ENCODE measurements around the gene PCDH8.
"Not testable (repeated sequence)": the region's sequence is repeated elsewhere in the genome, so short reads cannot be mapped to it uniquely, and the experiment has no call there.

The PCDH8 gene

GRCh38 chr13:52850072-52850395, 1.6 kb upstream of the PCDH8 start:
- DNase-seq (ENCODE audit: low read depth) = no peak

DNA sequence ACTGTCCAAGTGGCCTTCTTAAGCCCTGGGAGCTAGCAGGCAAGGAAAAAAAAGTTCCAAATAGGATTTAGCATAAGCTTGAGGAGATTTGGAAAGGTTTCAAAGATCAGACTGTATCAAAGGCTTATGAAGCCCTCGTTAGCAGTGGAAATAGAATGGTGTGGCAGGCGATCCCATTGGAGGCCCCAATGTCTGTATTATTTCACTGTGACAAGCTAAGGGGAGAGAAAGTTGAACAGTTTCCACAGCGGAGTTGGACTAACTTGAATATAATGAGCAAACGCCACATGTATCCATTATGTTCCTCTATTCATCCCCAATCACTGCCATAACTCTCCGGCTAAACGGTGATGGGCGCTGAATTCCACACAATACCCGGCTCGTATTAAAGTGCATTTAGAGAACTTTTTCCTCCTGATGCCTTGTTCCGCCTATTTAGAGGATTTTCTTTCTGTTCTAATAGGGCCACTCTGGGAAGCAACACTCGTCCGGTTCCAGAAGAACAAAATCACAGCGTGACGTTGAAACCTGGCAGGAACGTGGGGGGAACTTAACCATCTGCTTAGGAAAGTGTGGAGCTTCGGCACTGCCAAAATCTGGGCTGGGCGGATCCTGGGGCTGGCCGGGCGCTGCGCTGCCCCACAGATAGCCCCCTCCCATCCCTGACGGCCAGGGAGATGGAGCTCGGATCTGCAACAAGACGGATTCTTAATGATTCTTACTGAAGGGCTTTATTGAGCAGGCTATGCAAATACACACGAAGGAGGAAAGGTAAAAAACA, 1.0 kb upstream of the PCDH8 start:
- DNase-seq (ENCODE audit: low read depth) = no peak

DNA sequence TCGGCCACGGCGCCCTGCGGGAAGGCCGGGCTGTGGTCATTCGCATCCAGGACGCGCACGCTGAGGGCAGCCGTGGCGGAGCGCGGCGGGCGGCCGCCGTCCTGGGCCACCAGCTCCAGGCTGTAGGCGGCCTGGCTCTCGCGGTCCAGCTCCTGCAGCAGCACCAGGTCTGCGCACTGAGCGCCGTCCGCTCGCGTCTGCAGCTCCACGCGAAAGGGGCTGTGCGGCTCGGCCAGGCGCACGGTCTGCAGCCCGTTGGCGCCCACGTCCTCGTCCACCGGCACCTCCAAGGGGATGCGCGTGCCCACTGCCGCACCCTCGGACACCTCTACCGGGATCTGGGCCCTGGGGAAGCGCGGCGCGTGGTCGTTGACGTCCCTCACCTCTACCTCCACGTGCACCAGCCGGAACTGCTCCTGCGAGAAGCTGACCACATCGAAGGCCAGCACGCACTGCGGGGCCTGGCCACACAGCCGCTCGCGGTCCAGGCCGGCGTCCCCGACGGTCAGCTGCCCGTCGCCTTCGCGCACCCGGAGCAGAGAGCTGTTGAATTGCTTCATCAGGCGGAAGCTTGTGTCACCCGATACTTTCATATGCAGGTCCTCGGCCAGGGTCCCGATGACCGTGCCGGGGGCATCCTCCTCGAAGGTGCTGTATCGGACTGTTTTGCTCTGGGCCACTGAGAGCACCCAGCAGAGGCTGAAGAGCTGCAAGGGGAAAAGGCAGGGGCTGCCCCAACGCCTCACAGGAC, 583 bp downstream of the PCDH8 start:
- no peak for DNase-seq (ENCODE audit: low read depth)

DNA sequence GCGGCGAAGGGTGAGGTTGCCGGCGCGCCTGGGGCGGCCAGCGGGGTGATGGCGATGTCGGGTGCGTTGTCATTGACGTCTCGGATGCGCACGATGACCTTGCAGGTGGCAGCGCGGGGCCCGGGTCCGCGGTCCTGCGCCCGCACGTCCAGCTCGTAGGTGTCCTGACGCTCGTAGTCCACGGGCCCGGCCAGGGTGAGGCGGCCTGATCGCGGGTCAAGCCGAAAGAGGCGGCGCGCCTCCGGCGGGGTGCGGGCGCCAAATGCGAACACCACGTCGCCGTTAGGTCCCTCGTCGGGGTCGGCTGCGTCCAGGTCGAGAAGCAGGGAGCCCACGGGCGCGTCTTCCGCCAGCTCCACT, 1.1 kb downstream of the PCDH8 start:
- no peak for DNase-seq (ENCODE audit: low read depth)

GRCh38 chr13:52846567-52847321, 1.7 kb downstream of the PCDH8 start:
- DNase-seq (ENCODE audit: low read depth) = no peak

DNA sequence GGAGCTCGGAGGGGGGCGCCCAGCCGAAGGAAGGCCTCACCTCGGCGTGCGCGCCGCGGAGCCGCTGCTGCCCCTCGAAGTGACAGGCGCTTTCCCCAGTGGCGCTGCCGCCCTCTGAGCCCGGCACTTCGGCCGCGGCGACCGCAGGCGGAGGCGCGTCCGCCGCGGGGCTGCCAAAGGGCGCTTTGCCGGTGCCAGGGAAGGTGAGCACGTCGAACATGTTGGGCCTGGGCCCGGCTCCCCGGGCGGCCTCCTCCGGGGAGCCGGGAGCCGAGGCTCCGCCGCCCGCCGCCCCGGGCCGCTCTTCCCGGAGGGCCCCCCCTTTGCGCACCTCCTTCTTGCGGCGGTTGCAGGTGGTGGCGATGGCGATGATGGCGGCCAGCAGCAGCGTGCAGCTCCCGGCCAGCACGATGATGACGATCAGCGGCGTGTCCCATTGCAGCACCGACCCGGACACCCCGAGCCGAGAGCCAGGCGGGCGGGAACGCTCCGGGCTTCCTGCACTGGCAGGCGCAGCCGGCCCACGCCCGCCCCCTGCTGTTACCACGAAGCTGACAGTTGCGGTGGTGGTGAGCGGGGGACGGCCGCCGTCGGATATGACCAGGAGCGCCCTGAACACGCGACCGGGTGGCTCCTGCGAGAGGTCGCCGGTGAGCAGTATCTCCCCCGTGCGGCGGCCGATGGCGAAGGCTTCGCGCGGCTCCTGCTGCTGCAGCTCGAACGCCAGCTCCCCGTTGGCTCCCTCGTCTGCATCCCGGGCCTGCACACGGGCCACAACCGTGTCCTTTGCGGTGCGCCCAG, 2.5 kb downstream of the PCDH8 start:
- no peak for DNase-seq (ENCODE audit: low read depth)

DNA sequence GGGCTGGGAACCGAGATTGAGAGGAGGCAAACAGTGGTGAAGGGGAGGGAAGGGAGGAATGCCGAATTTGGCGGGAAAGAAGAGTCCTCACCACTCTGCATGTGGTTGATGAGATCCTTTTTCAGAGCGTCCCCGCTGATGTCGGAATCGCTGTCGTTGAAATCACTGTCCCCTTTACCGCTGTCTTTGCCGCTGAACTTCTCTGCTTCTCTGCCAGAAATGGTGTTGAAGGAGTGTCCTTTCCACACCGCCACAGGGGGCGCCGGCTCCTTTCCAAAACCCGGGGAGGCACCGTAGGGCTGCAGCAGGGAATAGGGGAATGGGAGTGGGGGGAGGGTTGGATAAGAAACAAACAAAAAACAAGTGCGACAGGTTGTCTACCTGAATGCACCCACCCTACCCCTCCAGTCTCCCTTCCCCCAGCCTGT, 3.1 kb downstream of the PCDH8 start:
- DNase-seq (ENCODE audit: low read depth) = no peak

DNA sequence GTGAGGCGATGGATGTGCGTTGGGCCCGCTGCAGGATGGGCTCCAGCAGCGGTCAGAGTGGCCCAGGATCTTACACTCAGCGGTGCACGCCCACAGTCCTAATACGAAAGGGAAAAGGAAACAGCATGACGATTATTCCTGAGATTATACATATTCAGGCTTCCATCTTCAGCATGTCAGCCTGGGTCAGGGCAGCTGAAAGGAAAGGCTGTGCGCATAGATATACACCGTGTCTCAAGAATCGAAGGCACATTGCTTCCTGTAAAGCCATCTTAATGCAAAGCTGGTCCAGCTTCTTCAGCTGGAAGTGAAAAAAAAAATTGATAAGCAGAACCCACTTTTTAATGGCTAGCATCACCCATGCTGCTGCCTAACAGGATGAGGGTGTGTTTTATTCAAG, 3.6 kb downstream of the PCDH8 start:
- no peak for DNase-seq (ENCODE audit: low read depth)

DNA sequence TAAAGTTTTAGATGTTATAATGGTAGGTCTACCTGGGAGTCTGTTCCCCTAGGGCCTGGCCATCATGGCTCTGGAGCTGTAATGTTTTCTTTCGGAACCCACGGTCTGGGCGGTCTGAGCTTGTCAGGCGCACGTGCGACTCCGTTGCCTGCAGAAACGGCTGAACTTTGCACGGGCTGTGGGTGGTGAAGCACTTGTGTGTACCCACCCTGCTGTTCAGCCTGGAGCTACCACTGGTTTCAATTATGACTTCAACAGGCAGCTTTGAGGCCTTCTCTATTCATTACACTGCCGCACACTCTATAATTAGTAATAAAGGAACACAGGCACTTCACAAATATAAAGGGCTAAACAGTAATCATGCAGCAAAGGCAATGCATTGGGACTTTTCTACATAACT, 6.0 kb downstream of the PCDH8 start:
- DNase-seq (ENCODE audit: low read depth) = no peak

GRCh38 chr13:52840066-52840465, 8.4 kb downstream of the PCDH8 start:
- no peak for DNase-seq (ENCODE audit: low read depth)

DNA sequence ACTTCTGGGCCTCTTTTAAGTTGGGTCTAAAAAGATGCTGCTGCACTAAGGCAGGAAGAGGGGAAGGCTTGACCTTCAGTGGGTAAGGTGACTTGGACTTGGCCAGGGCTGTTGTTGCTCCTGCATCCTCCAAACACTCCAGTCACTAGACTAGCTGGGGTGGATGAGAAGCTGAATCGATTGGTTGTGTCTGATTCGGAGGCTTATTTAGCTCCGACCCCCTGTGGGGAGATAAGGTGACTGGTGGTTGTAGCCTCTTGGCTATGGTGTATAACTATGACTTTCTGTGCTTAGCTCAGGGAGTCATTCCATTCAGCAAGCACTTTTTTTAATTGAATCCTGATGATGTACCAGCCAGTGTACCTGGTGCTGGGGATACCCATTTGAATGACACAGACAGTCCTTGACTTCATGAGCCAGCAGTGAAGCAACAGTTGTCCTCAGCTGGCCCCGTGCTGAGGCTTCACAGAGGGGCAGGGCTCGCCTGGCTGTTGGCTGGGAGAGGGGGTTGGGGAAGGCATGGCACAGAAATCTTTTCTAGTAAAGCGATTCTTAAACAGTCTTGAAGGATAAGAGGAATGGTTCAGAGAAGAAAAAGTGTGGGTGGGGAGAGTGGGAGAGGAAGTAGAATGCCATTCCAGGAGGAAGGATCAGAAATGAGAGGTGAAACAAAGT, 9.9 kb downstream of the PCDH8 start:
- DNase-seq (ENCODE audit: low read depth) = no peak

DNA sequence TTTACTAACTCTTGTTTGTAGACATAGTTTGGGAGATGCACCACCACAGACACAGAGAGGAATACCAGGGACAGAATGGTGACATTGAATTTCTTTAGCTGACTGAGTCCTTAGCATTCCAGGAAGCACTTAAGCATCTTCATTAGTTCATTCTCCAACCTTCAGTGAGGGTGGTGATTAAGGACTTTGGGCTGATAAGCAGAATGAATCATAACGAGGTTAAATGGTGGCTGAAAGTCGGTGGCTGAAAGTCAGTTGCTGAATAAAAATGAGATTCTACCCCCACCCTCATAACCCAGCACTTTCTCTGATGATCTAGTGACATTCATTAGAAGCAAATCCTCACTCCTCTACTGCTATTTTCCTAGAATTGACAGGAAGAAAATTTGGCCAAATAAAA, 10.6 kb downstream of the PCDH8 start:
- DNase-seq (ENCODE audit: low read depth) = no peak

DNA sequence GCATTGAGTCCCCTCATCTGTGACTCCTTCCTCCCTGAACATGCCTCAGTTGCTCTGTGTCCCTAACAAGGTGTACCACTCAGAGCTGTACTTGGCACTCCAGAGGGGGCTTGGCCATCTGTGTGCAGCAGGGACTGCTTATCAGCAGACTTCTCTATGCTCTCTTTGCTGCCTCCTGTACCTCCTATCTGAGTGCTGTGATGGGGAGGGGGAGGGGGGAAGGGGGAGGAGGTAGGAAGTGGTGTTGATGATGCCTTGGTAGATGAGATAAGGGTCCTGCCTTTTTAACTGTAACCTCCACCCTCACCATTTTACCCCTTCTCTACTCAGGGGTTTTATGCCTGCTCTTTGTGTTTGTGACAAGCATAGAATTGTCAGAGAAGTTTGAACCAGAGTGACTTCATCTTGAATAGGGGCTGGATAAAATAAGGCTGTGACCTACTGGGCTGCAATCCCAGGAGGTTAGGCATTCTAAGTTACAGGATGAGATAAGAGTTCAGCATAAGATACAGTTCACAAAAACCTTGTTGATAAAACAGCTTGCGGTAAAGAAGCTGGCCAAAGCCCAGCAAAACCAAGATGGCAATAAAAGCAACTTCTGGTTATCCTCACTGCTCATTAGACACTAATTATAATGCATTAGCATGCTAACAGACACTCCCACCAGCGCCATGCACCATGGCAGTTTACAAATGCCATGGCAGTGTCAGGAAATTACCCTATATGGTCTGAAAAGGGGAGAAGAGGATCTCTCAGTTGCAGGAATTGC, 13.2 kb downstream of the PCDH8 start:
- no peak for DNase-seq (ENCODE audit: low read depth)

DNA sequence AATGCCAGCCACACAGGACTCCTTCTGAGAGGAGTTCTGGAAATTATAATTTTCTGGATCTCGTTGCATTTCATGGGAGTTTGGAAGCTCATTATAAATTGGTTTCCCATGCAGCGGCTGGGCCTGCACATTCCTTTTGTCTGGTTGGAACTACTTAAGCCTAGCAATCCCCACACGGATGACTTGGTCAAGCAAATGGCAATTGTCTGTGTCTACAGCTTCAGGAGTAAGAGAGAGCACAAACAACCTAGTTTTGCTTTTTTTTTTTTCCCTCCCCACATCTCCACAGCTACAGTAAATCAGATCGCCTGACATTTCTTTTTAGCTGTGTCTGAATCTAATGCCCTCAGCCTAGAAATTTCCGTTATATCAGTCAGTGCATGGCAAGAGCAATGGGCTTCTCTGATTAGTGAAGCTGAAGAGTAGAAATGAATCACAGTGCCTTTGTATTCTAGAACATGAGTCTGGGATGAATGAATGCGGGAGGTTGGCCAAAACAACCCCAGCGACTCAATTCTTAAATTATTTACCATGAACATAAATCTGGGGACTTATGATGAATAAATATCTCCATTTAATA, 15.1 kb downstream of the PCDH8 start:
- DNase-seq (ENCODE audit: low read depth) = no peak

DNA sequence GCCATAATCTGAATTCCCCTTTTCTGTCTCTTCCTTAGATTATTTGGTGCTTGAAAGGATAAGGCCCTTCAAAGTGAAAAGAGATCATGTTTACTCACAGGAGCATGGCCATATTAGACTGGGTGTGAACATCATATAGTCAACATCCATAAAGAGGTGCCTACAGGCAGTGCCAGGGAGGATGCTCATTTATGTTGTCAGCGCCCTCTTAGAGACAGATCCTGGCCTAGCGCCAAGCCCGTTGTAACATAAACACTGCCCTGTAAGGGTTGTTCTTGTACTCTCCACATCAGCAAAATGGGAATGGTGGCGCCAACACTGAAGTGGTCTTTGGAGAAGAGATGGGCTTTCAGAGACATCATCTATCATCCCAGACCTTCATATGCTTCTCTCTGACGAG, 16.1 kb downstream of the PCDH8 start:
- no peak for DNase-seq (ENCODE audit: low read depth)

- no peak for DNase-seq (ENCODE audit: low read depth)
These were observed 17.5 kb downstream of the PCDH8 start for GRCh38 chr13:52830946-52831345.

DNA sequence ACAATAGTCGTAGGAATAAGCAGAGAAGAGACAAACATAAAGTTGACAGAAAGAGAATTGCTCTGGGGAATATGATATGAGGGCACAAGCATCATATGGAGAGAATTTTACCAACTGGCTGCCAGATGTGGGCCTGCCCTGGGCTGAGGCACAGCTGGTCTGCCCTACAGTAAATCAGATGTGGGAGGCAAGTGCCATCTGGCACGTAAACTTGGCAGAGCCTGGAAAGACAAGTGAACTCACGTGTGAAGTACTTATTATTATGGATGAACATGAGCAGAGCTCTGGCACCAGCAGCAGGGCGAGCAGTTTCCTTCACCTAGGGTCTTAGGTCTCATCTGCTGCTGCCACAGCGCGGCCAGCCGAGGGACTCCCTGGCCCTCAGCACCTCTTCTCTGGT, 20.6 kb downstream of the PCDH8 start:
- no peak for DNase-seq (ENCODE audit: low read depth)

- not testable (repeated sequence) for DNase-seq (ENCODE audit: low read depth)
These were observed 30.6 kb downstream of the PCDH8 start for GRCh38 chr13:52817886-52818285.

DNA sequence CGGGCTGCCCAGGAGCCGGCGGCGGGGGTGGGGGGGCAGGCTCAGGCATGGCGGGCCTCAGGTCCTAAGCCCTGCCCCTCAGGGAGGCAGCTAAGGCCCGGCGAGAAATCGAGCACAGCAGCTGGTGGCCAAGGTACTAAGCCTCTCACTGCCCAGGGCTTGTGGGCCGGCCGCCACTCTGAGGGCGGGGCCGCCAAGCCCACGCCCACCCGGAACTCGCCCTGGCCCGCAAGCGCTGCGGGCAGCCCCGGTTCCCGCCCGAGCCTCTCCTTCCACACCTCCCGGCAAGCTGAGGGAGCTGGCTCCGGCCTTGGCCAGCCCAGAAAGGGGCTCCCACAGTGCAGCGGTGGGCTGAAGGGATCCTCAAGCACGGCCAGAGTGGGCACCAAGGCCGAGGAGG, 33.1 kb downstream of the PCDH8 start:
- DNase-seq (ENCODE audit: low read depth) = no peak

DNA sequence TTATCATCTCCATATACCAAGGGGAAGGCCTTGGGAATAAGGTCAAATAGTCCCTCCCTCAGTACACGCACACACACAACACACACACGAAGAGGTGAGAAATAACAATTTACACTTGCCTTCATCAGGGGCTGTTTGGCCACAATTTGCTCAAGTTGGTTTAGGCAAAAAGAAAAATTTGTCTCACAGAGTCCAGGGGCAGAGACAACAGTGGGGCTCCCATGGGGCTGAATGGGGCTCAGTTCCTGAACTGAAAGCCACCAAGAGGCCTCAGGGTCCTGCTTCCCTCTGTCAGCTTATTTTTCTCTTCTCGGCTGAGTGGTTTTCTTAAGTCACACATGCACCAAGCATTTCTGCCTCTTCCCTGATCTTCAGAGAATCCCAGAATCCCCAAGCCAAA, 35.5 kb downstream of the PCDH8 start:
- DNase-seq (ENCODE audit: low read depth) = no peak

GRCh38 chr13:52811841-52812240, 36.6 kb downstream of the PCDH8 start:
- no peak for DNase-seq (ENCODE audit: low read depth)

Data from HS-5 (cell line).